K562 (cell line): ENCODE results near the gene HELZ. TPM values are rescaled to one million over a fixed set of nuclear protein-coding genes. Genes with fewer than 3 reads are reported as not detected.

ENCODE experiments used
- ARID2 ChIP-seq: fragments of 450-650 bp; IDR thresholded peaks from 2 replicates; pipeline ENCODE4 v1.6.1; 2017; ENCODE audit warnings: antibody characterized with exemption, mild to moderate bottlenecking
- BHLHE40 ChIP-seq: IDR thresholded peaks from 2 replicates; pipeline ENCODE4 v1.6.1; 2011; ENCODE audit warnings: low read length, improper control_type of control experiment
- CBFA2T3 ChIP-seq: fragments of 450-650 bp; IDR thresholded peaks from 2 replicates; pipeline ENCODE4 v1.6.1; 2017
- CHD4 ChIP-seq: fragments of 200-600 bp; sonication (generic); IDR thresholded peaks from 3 replicates; pipeline ENCODE4 v1.6.1; 2012; ENCODE audit warnings: low read depth, mild to moderate bottlenecking, mixed read lengths, low read length, inconsistent platforms; ENCODE audit not compliant: insufficient read depth, insufficient replicate concordance, poor library complexity, severe bottlenecking
- E2F6 ChIP-seq, 2 experiments: IDR thresholded peaks; 2 replicates each; pipeline ENCODE4 v1.6.1; 2011; ENCODE audit warnings: borderline replicate concordance in 1 of 2, control low read depth in 1 of 2, low read depth in 1 of 2, low read length in 1 of 2, mild to moderate bottlenecking in 1 of 2, mixed read lengths in 1 of 2, moderate library complexity in 1 of 2; ENCODE audit not compliant: insufficient read depth in 1 of 2, insufficient read length in 1 of 2, poor library complexity in 1 of 2, severe bottlenecking in 1 of 2; ENCODE audit errors: extremely low read depth in 1 of 2
- HDAC6 ChIP-seq: IDR thresholded peaks from 2 replicates; pipeline ENCODE4 v1.6.1; 2012; ENCODE audit warnings: low read depth, mild to moderate bottlenecking, control low read depth, inconsistent platforms, low read length, moderate library complexity
- HNRNPLL ChIP-seq: fragments of 200-400 bp; formaldehyde crosslinking; IDR thresholded peaks from 2 replicates; pipeline ENCODE4 v1.6.1; 2017; ENCODE audit warnings: low read length, low read depth, mild to moderate bottlenecking; ENCODE audit not compliant: poor library complexity, severe bottlenecking
- OTX1 ChIP-seq: fragments of 450-650 bp; formaldehyde crosslinking; IDR thresholded peaks from 2 replicates; pipeline ENCODE4 v1.4.0; 2022; ENCODE audit warnings: mild to moderate bottlenecking
- PHF8 ChIP-seq: fragments of 200-600 bp; sonication (generic); IDR thresholded peaks from 2 replicates; pipeline ENCODE4 v1.6.1; 2012; ENCODE audit warnings: mixed run types, mild to moderate bottlenecking, inconsistent platforms, low read length, moderate library complexity, borderline replicate concordance
- POLR2G ChIP-seq: fragments of 200-400 bp; formaldehyde crosslinking; IDR thresholded peaks from 2 replicates; pipeline ENCODE4 v1.6.1; 2017; ENCODE audit warnings: low read depth, mild to moderate bottlenecking, antibody characterized with exemption, low read length, moderate library complexity
- SAP30 ChIP-seq: fragments of 200-600 bp; sonication (generic); IDR thresholded peaks from 2 replicates; pipeline ENCODE4 v1.6.1; 2012; ENCODE audit warnings: borderline replicate concordance, low read depth, mild to moderate bottlenecking, moderate library complexity, low read length, control low read depth, inconsistent platforms; ENCODE audit not compliant: insufficient read depth, poor library complexity, severe bottlenecking
- SRSF3 ChIP-seq: fragments of 200-400 bp; formaldehyde crosslinking; IDR thresholded peaks from 2 replicates; pipeline ENCODE4 v1.6.1; 2016; ENCODE audit warnings: mild to moderate bottlenecking, low read length, moderate library complexity; ENCODE audit not compliant: insufficient read depth
- ZNF133 ChIP-seq: fragments of 250-450 bp; sonication (Bioruptor Pico); IDR thresholded peaks from 2 replicates; pipeline ENCODE4 v1.4.0; 2020; ENCODE audit warnings: mild to moderate bottlenecking
- ZNF239 ChIP-seq: fragments of 250-450 bp; sonication (Bioruptor Pico); IDR thresholded peaks from 2 replicates; pipeline ENCODE4 v1.4.0; 2020; ENCODE audit warnings: mild to moderate bottlenecking
- ZNF277 ChIP-seq: fragments of 250-450 bp; sonication (Bioruptor Pico); IDR thresholded peaks from 2 replicates; pipeline ENCODE4 v1.8.0; 2022; ENCODE audit warnings: inconsistent platforms, mild to moderate bottlenecking, moderate library complexity, borderline replicate concordance
- ZNF551 ChIP-seq: fragments of 250-450 bp; sonication (Bioruptor Pico); IDR thresholded peaks from 2 replicates; pipeline ENCODE4 v1.5.0; 2021; ENCODE audit warnings: mild to moderate bottlenecking, moderate library complexity
- ZSCAN29 ChIP-seq: fragments of 450-650 bp; IDR thresholded peaks from 2 replicates; pipeline ENCODE4 v1.6.1; 2017
- polyA plus RNA-seq, 8 experiments: library from polyadenylated mRNA; depleted of rRNA in 4 of 8; stranded (reverse) in 5 of 8; unstranded in 3 of 8; fragments of >200 nt; fragmentation: Nextera tagmentation in 2 of 8; fragmentation: Illumina TruSeq in 1 of 8; extraction: Ambion mirVana in 2 of 8; extraction: Trizol in 1 of 8; gene quantifications; 2 replicates each; pipeline versions ENCODE4 v1.2.1 to v1.2.3, GENCODE V29; 2011 to 2014; ENCODE audit warnings: inconsistent platforms in 1 of 8, missing spikeins in 1 of 8
- total RNA-seq, 7 experiments: library from RNA; depleted of rRNA in 6 of 7; stranded (reverse); fragments of >200 nt in 6 of 7; fragmentation: Illumina TruSeq in 2 of 7; extraction: Trizol in 2 of 7; gene quantifications; 2 replicates each; pipeline versions ENCODE4 v1.2.1 to v1.2.3, GENCODE V29; 2011 to 2021; ENCODE audit warnings: low replicate concordance in 1 of 7
- TF ChIP-seq, protein P1 (sequence below), 2 experiments: IDR thresholded peaks; 2 replicates each; pipeline ENCODE4 v1.6.1; 2012; ENCODE audit warnings: improper control_type of control experiment in 2 of 2, low read depth in 2 of 2, low read length in 2 of 2, borderline replicate concordance in 1 of 2
- TF ChIP-seq, protein P2 (sequence below), 2 experiments: fragments of 450-650 bp in 1 of 2; IDR thresholded peaks; 2 replicates each; pipeline ENCODE4 v1.6.1; 2011 to 2017; ENCODE audit warnings: low read depth in 2 of 2, antibody characterized with exemption in 1 of 2, borderline replicate concordance in 1 of 2, low read length in 1 of 2, mild to moderate bottlenecking in 1 of 2, mixed read lengths in 1 of 2; ENCODE audit not compliant: control insufficient read depth in 1 of 2

HELZ gene
- total and polyA plus RNA-seq, 9 of the 15 experiments (the other 6 are each of a cell fraction or from before 2014, with no cell fraction given) = 5.2 to 39.8 (median 17.3) TPM

GRCh38 chr17:67244431-67245072, 444 bp downstream of the HELZ start (continued):
- TF ChIP-seq, protein P1, sequence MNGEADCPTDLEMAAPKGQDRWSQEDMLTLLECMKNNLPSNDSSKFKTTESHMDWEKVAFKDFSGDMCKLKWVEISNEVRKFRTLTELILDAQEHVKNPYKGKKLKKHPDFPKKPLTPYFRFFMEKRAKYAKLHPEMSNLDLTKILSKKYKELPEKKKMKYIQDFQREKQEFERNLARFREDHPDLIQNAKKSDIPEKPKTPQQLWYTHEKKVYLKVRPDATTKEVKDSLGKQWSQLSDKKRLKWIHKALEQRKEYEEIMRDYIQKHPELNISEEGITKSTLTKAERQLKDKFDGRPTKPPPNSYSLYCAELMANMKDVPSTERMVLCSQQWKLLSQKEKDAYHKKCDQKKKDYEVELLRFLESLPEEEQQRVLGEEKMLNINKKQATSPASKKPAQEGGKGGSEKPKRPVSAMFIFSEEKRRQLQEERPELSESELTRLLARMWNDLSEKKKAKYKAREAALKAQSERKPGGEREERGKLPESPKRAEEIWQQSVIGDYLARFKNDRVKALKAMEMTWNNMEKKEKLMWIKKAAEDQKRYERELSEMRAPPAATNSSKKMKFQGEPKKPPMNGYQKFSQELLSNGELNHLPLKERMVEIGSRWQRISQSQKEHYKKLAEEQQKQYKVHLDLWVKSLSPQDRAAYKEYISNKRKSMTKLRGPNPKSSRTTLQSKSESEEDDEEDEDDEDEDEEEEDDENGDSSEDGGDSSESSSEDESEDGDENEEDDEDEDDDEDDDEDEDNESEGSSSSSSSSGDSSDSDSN (IDR thresholded peaks at IDR 0.05; ENCODE audit: borderline replicate concordance in 1 of 2, low read depth in 2 of 2, low read length in 2 of 2) = peak in 1 of 2 experiments; percentile 69; a peak in 2 of 4 replicates
- TF ChIP-seq BHLHE40 (peak; percentile 66), ZNF133 (CRISPR knock-in tag) (no peak), SRSF3 (no peak), ZSCAN29 (no peak), ZNF551 (no peak), SAP30 (peak; percentile 78), CHD4 (peak; percentile 21), ZNF277 (CRISPR knock-in tag) (no peak), POLR2G (peak; percentile 72), HNRNPLL (no peak), HDAC6 (no peak), ARID2 (no peak), E2F6 (IDR thresholded peaks at IDR 0.05; ENCODE audit: borderline replicate concordance in 1 of 2, extremely low read depth in 1 of 2, insufficient read depth in 1 of 2, insufficient read length in 1 of 2, low read depth in 1 of 2, low read length in 1 of 2, poor library complexity in 1 of 2, severe bottlenecking in 1 of 2) (no peak), OTX1 (CRISPR knock-in tag) (no peak), PHF8 (peak; percentile 83), CBFA2T3 (no peak), ZNF239 (CRISPR knock-in tag) (no peak)
- TF ChIP-seq, protein P2, sequence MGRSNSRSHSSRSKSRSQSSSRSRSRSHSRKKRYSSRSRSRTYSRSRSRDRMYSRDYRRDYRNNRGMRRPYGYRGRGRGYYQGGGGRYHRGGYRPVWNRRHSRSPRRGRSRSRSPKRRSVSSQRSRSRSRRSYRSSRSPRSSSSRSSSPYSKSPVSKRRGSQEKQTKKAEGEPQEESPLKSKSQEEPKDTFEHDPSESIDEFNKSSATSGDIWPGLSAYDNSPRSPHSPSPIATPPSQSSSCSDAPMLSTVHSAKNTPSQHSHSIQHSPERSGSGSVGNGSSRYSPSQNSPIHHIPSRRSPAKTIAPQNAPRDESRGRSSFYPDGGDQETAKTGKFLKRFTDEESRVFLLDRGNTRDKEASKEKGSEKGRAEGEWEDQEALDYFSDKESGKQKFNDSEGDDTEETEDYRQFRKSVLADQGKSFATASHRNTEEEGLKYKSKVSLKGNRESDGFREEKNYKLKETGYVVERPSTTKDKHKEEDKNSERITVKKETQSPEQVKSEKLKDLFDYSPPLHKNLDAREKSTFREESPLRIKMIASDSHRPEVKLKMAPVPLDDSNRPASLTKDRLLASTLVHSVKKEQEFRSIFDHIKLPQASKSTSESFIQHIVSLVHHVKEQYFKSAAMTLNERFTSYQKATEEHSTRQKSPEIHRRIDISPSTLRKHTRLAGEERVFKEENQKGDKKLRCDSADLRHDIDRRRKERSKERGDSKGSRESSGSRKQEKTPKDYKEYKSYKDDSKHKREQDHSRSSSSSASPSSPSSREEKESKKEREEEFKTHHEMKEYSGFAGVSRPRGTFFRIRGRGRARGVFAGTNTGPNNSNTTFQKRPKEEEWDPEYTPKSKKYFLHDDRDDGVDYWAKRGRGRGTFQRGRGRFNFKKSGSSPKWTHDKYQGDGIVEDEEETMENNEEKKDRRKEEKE (IDR thresholded peaks at IDR 0.05; ENCODE audit: borderline replicate concordance in 1 of 2, control insufficient read depth in 1 of 2, low read depth in 2 of 2, low read length in 1 of 2) = no peak
